Heart left ventricle (tissue), 16 donors: ENCODE results near the gene ACSF2. TPM values are rescaled to one million over a fixed set of nuclear protein-coding genes. Genes with fewer than 3 reads are reported as not detected.

Experiments used
- ATAC-seq, 4 donors: fragments of 200-7000 bp; cut with Tn5 transposase; one replicate each; pipeline ENCODE4 v1.9.1; 2020 to 2022; ENCODE audit warnings: moderate library complexity in 4 of 4, mild to moderate bottlenecking in 3 of 4, moderate number of reproducible peaks in 1 of 4
- DNase-seq, 5 donors: peaks; one replicate each; pipeline ENCODE4 v3.0.0-alpha.2; 2020
- H3K27ac ChIP-seq, 12 donors: fragments of 200-600 bp; sonication (generic) in 4 of 12; one replicate each; pipeline versions ENCODE4 v1.5.0 to v1.8.0; 2016 to 2022; ENCODE audit warnings: mild to moderate bottlenecking in 2 of 12
- H3K27me3 ChIP-seq, 9 donors: fragments of 200-600 bp; sonication (generic) in 2 of 9; one replicate each; pipeline versions ENCODE4 v1.5.1 to v1.8.0; 2016 to 2022; ENCODE audit warnings: mild to moderate bottlenecking in 3 of 9
- H3K36me3 ChIP-seq, 9 donors: fragments of 200-600 bp; sonication (generic) in 2 of 9; one replicate each; pipeline versions ENCODE4 v1.5.0 to v1.8.0; 2018 to 2022; ENCODE audit warnings: mild to moderate bottlenecking in 2 of 9
- H3K4me1 ChIP-seq, 12 donors: fragments of 200-600 bp; sonication (generic) in 4 of 12; one replicate each; pipeline versions ENCODE4 v1.5.0 to v1.8.0; 2016 to 2022; ENCODE audit warnings: mild to moderate bottlenecking in 3 of 12
- H3K4me3 ChIP-seq, 12 donors: fragments of 200-600 bp; sonication (generic) in 4 of 12; one replicate each; pipeline versions ENCODE4 v1.5.0 to v1.8.0; 2017 to 2022; ENCODE audit warnings: mild to moderate bottlenecking in 9 of 12, moderate library complexity in 4 of 12
- H3K9me3 ChIP-seq, 12 donors: fragments of 200-600 bp; sonication (generic) in 4 of 12; one replicate each; pipeline versions ENCODE4 v1.5.0 to v1.8.0; 2016 to 2022; ENCODE audit warnings: mild to moderate bottlenecking in 1 of 12
- CTCF ChIP-seq, 12 donors: fragments of 200-600 bp; sonication (generic) in 4 of 12; IDR thresholded peaks; one replicate each; pipeline versions ENCODE4 v1.5.0 to v1.8.0; 2018 to 2022; ENCODE audit warnings: antibody characterized with exemption in 12 of 12, mild to moderate bottlenecking in 5 of 12
- POLR2A ChIP-seq, 2 donors: fragments of 450-650 bp; IDR thresholded peaks; one replicate each; pipeline ENCODE4 v1.6.1; 2017; ENCODE audit warnings: antibody characterized with exemption in 2 of 2, mild to moderate bottlenecking in 2 of 2, moderate library complexity in 2 of 2
- WGBS, 4 donors: extraction: QIAGEN DNeasy Blood & Tissue Kit in 2 of 4; methylation state at CpG; one replicate each; pipeline versions ENCODE4 v1.1.5 to v1.1.7; 2013 to 2018; 5-methylcytosine and 5-hydroxymethylcytosine counted together
- intact Hi-C, 10 donors: fragments of 100-400 bp; cut with DNase I; formaldehyde crosslinking; loops; one replicate each; pipeline versions ENCODE4 v1.11.1 to v1.14.2; 2022
- polyA plus RNA-seq, 2 donors: library from polyadenylated mRNA; stranded (reverse); fragments of 200-250 nt; gene quantifications; one replicate each; pipeline ENCODE4 v1.2.3, GENCODE V29; 2013
- total RNA-seq, 9 donors: library from RNA; depleted of rRNA in 2 of 9; stranded (reverse); fragments of >200 nt in 2 of 9; fragmentation: NEBNext Ultra II Directional in 3 of 9; extraction: Animal tissue kit (Norgen Biotek cat#: 25700) in 3 of 9; gene quantifications; one replicate each; pipeline versions ENCODE4 v1.1.0 to v1.2.4, GENCODE V29; 2016 to 2023
- donor health status: ischemic (EF 13 %, LVEDD 7.1; RV severe dilation, severe dysfunction).
- donor health status: healthy with polysubstance abuse.
- donor health status: DM: no; HTN: yes; CAD: no.
- donor health status: DM: no; HTN: no; CAD: no.
- donor health status: ischemic (EF 25% LVEDD 6.9; RV normal size, moderate dysfunction).
- donor health status: ischemic (EF 25% LVEDD 5.7; RV mildly dilated, moderate dysfunction).
- donor health status: healthy.
- donor health status: DM: yes; HTN: yes; CAD: no.
- donor health status: ischemic (EF 35%, LVEDD 5.7; RV mildly dilated, moderate dysfunction).
- donor health status: nonischemic (EF 11% LVEDD 7.7; RV severe dilation, severe dysfunction).
- donor health status: DM: yes; HTN: yes; CAD: no.
- donor health status: PGD.
- donor health status: ischemic (EF 29% LVEDD 5.4; RV normal size, mild dysfunction).
- donor health status: nonischemic (EF 23%, LVEDD 6.1; RV moderate dilation, normal function).

Gene ACSF2
- total and polyA plus RNA-seq, 11 donors = 6.5 to 31.6 (median 17.4) TPM

GRCh38 chr17:50429793-50430192, 3.8 kb downstream of the ACSF2 start:
- ATAC-seq (no peak), DNase-seq (no peak)
- Histone ChIP-seq H3K36me3 (peaks cover 0 to 7% (median 0%) of the 10 kb centered on the region in 9 donors), H3K27ac (no peak overlapping the region), H3K4me1 (peaks cover 0 to 30% (median 26%) of the 10 kb centered on the region in 12 donors), H3K4me3 (no peak overlapping the region), H3K9me3 (no peaks in the 10 kb centered on the region), H3K27me3 (no peaks in the 10 kb centered on the region)
- WGBS, 4 donors = 90 to 98% (median 95%) methylated on average over 4 of the region's 4 CpGs
- intact Hi-C loops = loop anchor here in 2 of 10 donors (5.0 to 10.0 kb wide), 2 partner anchors 45 to 48 kb away; partner anchors contain the start of gene RSAD1 (in 2 of the 2)
- TF ChIP-seq CTCF (IDR thresholded peaks at IDR 0.05) (no peak), POLR2A (IDR thresholded peaks at IDR 0.05) (no peak)

GRCh38 chr17:50430821-50431618, 5.0 kb downstream of the ACSF2 start:
- H3K4me3 ChIP-seq = no peak overlapping the region
- no peak overlapping the region for H3K27ac ChIP-seq
- DNase-seq (no peak), ATAC-seq (no peak)
- H3K9me3 ChIP-seq = no peaks in the 10 kb centered on the region
- intact Hi-C loops = no loop called here
- peaks cover 0 to 20% (median 16%) of the 10 kb centered on the region in 12 donors for H3K4me1 ChIP-seq
- H3K27me3 ChIP-seq = no peaks in the 10 kb centered on the region
- H3K36me3 ChIP-seq = peaks cover 0 to 7% (median 0%) of the 10 kb centered on the region in 9 donors
- WGBS, 4 donors = 80 to 88% (median 84%) methylated on average over 4 of the region's 4 CpGs
- TF ChIP-seq POLR2A (IDR thresholded peaks at IDR 0.05) (no peak), CTCF (IDR thresholded peaks at IDR 0.05) (no peak)

- peaks cover 0 to 7% (median 0%) of the 10 kb centered on the region in 9 donors for H3K36me3 ChIP-seq
- ATAC-seq (peak in 1 of 4 donors; percentile 28), DNase-seq (no peak)
- H3K27me3 ChIP-seq = no peaks in the 10 kb centered on the region
- no peak overlapping the region for H3K4me3 ChIP-seq
- H3K4me1 ChIP-seq = peaks cover 0 to 10% (median 7%) of the 10 kb centered on the region in 12 donors
- no peak overlapping the region for H3K27ac ChIP-seq
- intact Hi-C loops = no loop called here
- H3K9me3 ChIP-seq = no peaks in the 10 kb centered on the region
- WGBS, 4 donors = 83 to 96% (median 94%) methylated on average over 4 of the region's 4 CpGs
- TF ChIP-seq CTCF (IDR thresholded peaks at IDR 0.05) (no peak), POLR2A (IDR thresholded peaks at IDR 0.05) (no peak)
These were observed 6.2 kb downstream of the ACSF2 start for GRCh38 chr17:50432125-50432762.

GRCh38 chr17:50437409-50437808, 11.4 kb downstream of the ACSF2 start:
- TF ChIP-seq CTCF (IDR thresholded peaks at IDR 0.05) (no peak), POLR2A (IDR thresholded peaks at IDR 0.05) (no peak)
- no peaks in the 10 kb centered on the region for H3K9me3 ChIP-seq
- H3K4me1 ChIP-seq = peaks cover 0 to 3% (median 0%) of the 10 kb centered on the region in 12 donors
- no peak overlapping the region for H3K4me3 ChIP-seq
- DNase-seq (no peak), ATAC-seq (no peak)
- no peak overlapping the region for H3K27ac ChIP-seq
- H3K27me3 ChIP-seq = no peaks in the 10 kb centered on the region
- 98 to 100% (median 98%) methylated on average over 4 of the region's 4 CpGs for WGBS, 4 donors
- intact Hi-C loops = no loop called here
- H3K36me3 ChIP-seq = peaks cover 0 to 7% (median 0%) of the 10 kb centered on the region in 9 donors
